ENCODE data around the gene RRAGA. TPM values are rescaled to one million over a fixed set of nuclear protein-coding genes. Genes with fewer than 3 reads are reported as not detected.
"Not testable (repeated sequence)": the region's sequence is repeated elsewhere in the genome, so short reads cannot be mapped to it uniquely, and the experiment has no call there.

RRAGA gene
- total RNA-seq, 4 donors from 2014 or later, result 37.4 to 61.6 (median 57.8) TPM

DNA sequence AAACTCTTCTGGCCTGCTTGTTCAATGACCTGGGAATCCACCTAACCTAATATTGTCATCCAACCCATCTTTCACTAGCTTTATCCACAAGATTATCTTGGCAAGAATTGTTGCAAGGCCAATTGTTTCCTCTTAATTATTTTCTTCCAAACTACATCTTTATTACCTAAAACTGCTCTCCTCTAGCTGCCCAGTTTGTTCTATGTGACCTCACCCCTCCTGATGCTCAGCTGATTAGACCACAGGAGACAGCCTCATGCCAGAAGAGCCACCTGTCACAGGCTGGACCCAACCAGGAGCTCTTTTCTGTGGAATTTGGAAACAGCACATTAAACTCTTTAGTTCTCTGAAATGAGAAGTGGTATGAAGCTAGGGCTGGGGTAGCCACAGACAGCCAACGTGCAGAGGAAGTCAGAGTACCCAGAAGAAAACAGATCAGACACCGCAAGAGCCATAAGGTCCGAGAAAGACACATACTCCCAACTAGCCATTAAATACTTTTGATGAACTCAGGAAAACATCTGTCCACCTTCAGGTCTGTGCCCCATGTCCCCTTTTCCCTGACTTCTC, 28.3 kb upstream of the RRAGA start:
- no peak for DNase-seq (ENCODE audit: low spot score in 2 of 2)
- no peak for TF ChIP-seq POLR2A (IDR thresholded peaks at IDR 0.05)
- TF ChIP-seq POLR2AphosphoS5 (IDR thresholded peaks at IDR 0.05), result no peak
- TF ChIP-seq, protein P1, sequence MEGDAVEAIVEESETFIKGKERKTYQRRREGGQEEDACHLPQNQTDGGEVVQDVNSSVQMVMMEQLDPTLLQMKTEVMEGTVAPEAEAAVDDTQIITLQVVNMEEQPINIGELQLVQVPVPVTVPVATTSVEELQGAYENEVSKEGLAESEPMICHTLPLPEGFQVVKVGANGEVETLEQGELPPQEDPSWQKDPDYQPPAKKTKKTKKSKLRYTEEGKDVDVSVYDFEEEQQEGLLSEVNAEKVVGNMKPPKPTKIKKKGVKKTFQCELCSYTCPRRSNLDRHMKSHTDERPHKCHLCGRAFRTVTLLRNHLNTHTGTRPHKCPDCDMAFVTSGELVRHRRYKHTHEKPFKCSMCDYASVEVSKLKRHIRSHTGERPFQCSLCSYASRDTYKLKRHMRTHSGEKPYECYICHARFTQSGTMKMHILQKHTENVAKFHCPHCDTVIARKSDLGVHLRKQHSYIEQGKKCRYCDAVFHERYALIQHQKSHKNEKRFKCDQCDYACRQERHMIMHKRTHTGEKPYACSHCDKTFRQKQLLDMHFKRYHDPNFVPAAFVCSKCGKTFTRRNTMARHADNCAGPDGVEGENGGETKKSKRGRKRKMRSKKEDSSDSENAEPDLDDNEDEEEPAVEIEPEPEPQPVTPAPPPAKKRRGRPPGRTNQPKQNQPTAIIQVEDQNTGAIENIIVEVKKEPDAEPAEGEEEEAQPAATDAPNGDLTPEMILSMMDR (IDR thresholded peaks at IDR 0.05), result no peak
- no peak for TF ChIP-seq EP300 (IDR thresholded peaks at IDR 0.05)
- no peak overlapping the region for H3K27ac ChIP-seq
- H3K27me3 ChIP-seq, result no peaks in the 10 kb centered on the region
- H3K36me3 ChIP-seq, result no peaks in the 10 kb centered on the region
- no peaks in the 10 kb centered on the region for H3K4me1 ChIP-seq
- H3K9me3 ChIP-seq, result no peaks in the 10 kb centered on the region
- no peak overlapping the region for H3K4me3 ChIP-seq
- WGBS, result 79% methylated on average over 3 of the region's 3 CpGs

DNA sequence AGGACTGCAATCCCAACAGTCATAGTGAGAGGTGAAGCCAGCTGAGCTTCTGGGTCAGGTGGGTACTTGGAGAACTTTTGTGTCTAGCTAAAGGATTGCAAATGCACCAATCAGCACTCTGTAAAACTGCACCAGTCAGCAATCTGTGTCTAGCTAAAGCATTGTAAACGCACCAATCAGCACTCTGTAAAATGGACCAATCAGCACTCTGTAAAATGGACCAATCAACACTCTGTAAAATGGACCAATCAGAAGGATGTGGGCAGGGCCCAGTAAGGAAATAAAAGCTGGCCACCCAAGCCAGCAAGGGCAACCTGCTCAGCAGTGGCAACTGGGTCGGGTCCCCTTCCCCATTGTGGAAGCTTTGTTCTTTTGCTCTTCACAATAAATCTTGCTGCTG, 27.6 kb upstream of the RRAGA start:
- H3K27me3 ChIP-seq; DNase-seq (ENCODE audit: low spot score in 2 of 2); H3K27ac ChIP-seq; H3K4me3 ChIP-seq; H3K9me3 ChIP-seq; H3K4me1 ChIP-seq; H3K36me3 ChIP-seq: not testable (repeated sequence)
- WGBS, result 100% methylated on average over 2 of the region's 2 CpGs

DNA sequence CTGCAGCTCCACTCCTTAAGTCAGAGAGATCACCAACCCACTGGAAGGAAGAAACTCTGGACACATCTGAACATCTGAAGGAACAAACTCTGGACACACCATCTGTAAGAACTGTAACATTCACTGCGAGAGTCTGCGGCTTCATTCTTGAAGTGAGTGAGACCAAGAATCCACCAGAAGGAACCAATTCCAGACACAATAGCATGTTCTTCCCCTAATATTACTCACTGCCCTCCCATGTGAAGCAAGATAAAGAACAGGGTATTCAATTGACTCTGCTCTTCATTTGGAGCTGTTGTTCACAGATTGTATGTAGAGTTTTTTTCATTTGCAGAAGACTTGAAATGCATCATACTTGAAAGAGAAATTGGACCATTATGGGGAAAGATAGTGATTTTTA, 27.0 kb upstream of the RRAGA start:
- no peaks in the 10 kb centered on the region for H3K9me3 ChIP-seq
- H3K4me1 ChIP-seq, result no peaks in the 10 kb centered on the region
- DNase-seq (ENCODE audit: low spot score in 2 of 2), result no peak
- H3K27me3 ChIP-seq, result no peaks in the 10 kb centered on the region
- WGBS, result 74% methylated on average over 2 of the region's 2 CpGs
- H3K36me3 ChIP-seq, result no peaks in the 10 kb centered on the region
- H3K4me3 ChIP-seq, result no peak overlapping the region
- TF ChIP-seq EP300 (IDR thresholded peaks at IDR 0.05), result no peak
- no peak overlapping the region for H3K27ac ChIP-seq

DNA sequence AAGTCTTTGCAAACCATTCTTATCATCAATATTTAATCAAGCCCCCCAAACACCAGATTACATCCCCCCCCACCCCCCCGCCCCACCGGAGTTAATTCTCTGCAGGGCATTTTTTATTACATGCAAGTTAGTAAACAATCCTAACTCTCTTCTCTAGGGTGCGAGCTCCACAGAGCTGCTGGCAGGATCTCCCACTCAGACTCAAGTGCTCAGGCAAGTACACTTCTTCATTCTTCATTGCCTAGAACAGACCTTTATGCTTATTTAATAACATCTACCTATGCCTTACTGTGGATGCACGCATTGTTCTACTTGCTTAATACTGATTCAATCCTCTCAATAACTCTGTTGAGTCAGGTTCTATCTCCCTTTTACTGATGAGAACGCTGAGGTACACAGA, 26.1 kb upstream of the RRAGA start:
- no peaks in the 10 kb centered on the region for H3K27me3 ChIP-seq
- DNase-seq (ENCODE audit: low spot score in 2 of 2), result no peak
- H3K36me3 ChIP-seq, result no peaks in the 10 kb centered on the region
- no peak overlapping the region for H3K27ac ChIP-seq
- TF ChIP-seq POLR2A (IDR thresholded peaks at IDR 0.05) (no peak), POLR2AphosphoS5 (IDR thresholded peaks at IDR 0.05) (no peak)
- 85% methylated on average over 5 of the region's 5 CpGs for WGBS
- no peak overlapping the region for H3K4me3 ChIP-seq
- no peaks in the 10 kb centered on the region for H3K9me3 ChIP-seq
- H3K4me1 ChIP-seq, result no peaks in the 10 kb centered on the region

DNA sequence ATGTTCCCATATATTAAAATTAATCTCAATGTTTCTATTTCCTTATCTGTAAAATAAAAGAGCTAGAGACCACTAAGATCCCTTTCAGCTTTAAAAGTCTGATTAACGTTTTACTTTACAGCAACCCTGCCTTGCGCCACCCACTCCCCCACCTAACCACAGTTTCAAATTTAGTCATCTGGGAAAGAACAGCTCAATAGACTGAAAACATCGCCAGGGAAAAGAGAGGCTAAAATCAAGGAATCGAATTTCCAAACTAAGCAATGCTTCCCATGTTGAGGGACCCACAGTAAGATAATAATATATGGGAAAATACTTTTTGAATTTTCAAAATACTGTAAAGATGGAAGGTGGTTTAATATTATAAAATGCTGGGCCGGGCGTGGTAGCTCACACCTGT, 22.9 kb upstream of the RRAGA start:
- no peak overlapping the region for H3K4me3 ChIP-seq
- DNase-seq (ENCODE audit: low spot score in 2 of 2), result no peak
- TF ChIP-seq POLR2AphosphoS5 (IDR thresholded peaks at IDR 0.05), result no peak
- TF ChIP-seq POLR2A (IDR thresholded peaks at IDR 0.05), result no peak
- TF ChIP-seq, protein P1 (IDR thresholded peaks at IDR 0.05), result no peak
- TF ChIP-seq EP300 (IDR thresholded peaks at IDR 0.05), result no peak
- H3K27ac ChIP-seq, result no peak overlapping the region
- 86% methylated on average over 6 of the region's 6 CpGs for WGBS
- H3K4me1 ChIP-seq, result peaks cover 7% of the 10 kb centered on the region
- no peaks in the 10 kb centered on the region for H3K36me3 ChIP-seq
- no peaks in the 10 kb centered on the region for H3K9me3 ChIP-seq
- H3K27me3 ChIP-seq, result no peaks in the 10 kb centered on the region

DNA sequence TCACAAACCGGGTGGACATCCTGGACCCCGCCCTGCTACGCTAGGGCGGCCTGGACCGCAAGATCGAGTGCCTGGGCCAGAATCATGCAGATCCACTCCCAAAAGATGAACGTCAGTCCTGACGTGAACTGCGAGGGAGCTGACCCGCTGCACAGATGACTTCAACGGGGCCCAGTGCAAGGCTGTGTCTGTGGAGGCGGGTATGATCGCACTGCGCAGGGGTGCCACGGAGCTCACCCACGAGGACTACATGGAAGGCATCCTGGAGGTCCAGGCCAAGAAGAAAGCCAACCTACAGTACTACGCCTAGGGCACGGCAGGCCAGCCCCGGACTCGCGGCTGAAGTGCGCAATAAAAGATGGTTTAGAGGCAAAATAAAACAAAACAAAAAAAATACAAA, 21.4 kb upstream of the RRAGA start:
- Histone ChIP-seq H3K27ac (no peak overlapping the region), H3K4me3 (no peak overlapping the region), H3K27me3 (no peaks in the 10 kb centered on the region), H3K9me3 (no peaks in the 10 kb centered on the region), H3K36me3 (no peaks in the 10 kb centered on the region), H3K4me1 (peaks cover 7% of the 10 kb centered on the region)
- WGBS, result 94% methylated on average over 20 of the region's 22 CpGs
- TF ChIP-seq EP300 (IDR thresholded peaks at IDR 0.05) (no peak), POLR2A (IDR thresholded peaks at IDR 0.05) (no peak), POLR2AphosphoS5 (IDR thresholded peaks at IDR 0.05) (no peak)
- TF ChIP-seq, protein P1 (IDR thresholded peaks at IDR 0.05), result no peak
- no peak for DNase-seq (ENCODE audit: low spot score in 2 of 2)

DNA sequence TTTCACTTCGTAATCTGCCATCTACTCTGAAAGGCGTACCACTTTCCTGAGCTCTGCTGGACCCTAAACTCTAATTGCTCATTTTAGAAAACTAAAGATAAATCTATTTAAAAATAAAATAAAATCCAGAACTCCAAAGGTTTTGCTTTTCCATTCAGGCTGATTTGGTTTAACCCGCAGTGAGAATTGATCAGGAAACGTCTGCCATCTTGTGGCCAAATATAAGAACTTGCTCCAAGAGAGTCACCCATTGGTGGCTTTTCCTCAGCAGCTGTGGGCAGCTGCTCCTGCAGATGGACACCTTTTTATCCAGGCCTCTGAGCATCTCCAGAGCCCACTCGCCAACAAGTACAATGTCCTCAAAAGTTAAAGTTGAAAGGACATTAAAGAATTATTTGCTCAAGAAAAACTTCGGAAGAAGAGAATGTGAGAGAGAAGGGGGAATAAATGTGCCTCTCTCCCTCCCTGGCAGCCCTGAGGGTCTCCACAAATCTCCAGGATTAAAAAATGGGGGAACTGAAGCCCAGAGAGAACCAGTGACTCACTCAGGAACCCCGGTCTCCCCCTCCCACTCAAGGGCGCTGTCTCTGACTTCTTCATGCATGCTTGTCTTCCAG, 20.3 kb upstream of the RRAGA start:
- Histone ChIP-seq H3K9me3 (no peaks in the 10 kb centered on the region), H3K27me3 (no peaks in the 10 kb centered on the region), H3K36me3 (no peaks in the 10 kb centered on the region), H3K4me1 (peaks cover 7% of the 10 kb centered on the region), H3K27ac (no peak overlapping the region), H3K4me3 (no peak overlapping the region)
- no peak for TF ChIP-seq POLR2A (IDR thresholded peaks at IDR 0.05)
- TF ChIP-seq, protein P1 (IDR thresholded peaks at IDR 0.05), result peak; percentile 56 to 58
- TF ChIP-seq POLR2AphosphoS5 (IDR thresholded peaks at IDR 0.05), result no peak
- 28% methylated on average over 8 of the region's 8 CpGs for WGBS
- no peak for DNase-seq (ENCODE audit: low spot score in 2 of 2)

Data from suprapubic skin (tissue), 4 donors.